Activated T-cell treated with anti-CD3 and anti-CD28 coated beads for 48 hours (primary cell): ENCODE results near the gene STX16.

Experiments used
- DNase-seq: peaks from one replicate; pipeline ENCODE4 v3.0.0-alpha.2; 2020; ENCODE audit warnings: low read depth

Gene STX16

GRCh38 chr20:58655328-58656107, 4.4 kb downstream of the STX16 start:
- DNase-seq, result no peak

- DNase-seq, result no peak
Observed at GRCh38 chr20:58656831-58657230, 5.7 kb downstream of the STX16 start.

- no peak for DNase-seq
Observed at GRCh38 chr20:58657262-58657661, 6.2 kb downstream of the STX16 start.

- no peak for DNase-seq
Observed at GRCh38 chr20:58657986-58658385, 6.9 kb downstream of the STX16 start.

GRCh38 chr20:58658760-58659159, 7.7 kb downstream of the STX16 start:
- no peak for DNase-seq

- no peak for DNase-seq
Observed at GRCh38 chr20:58659841-58660240, 8.8 kb downstream of the STX16 start.

GRCh38 chr20:58660855-58661597, 9.9 kb downstream of the STX16 start:
- DNase-seq, result no peak

- no peak for DNase-seq
Observed at GRCh38 chr20:58661598-58662473, 10.8 kb downstream of the STX16 start.

GRCh38 chr20:58664331-58664730, 13.2 kb downstream of the STX16 start:
- DNase-seq, result no peak

GRCh38 chr20:58664883-58665282, 13.8 kb downstream of the STX16 start:
- no peak for DNase-seq

GRCh38 chr20:58665606-58666005, 14.5 kb downstream of the STX16 start:
- DNase-seq, result no peak

GRCh38 chr20:58666702-58667101, 15.6 kb downstream of the STX16 start:
- DNase-seq, result no peak

- no peak for DNase-seq
Observed at GRCh38 chr20:58667975-58668374, 16.9 kb downstream of the STX16 start.

- DNase-seq, result no peak
Observed at GRCh38 chr20:58668901-58669286, 17.8 kb downstream of the STX16 start.

GRCh38 chr20:58669287-58670006, 18.4 kb downstream of the STX16 start:
- no peak for DNase-seq

GRCh38 chr20:58670102-58670501, 19.0 kb downstream of the STX16 start:
- DNase-seq, result no peak

GRCh38 chr20:58670659-58671058, 19.6 kb downstream of the STX16 start:
- DNase-seq, result no peak

GRCh38 chr20:58673119-58673518, 22.0 kb downstream of the STX16 start:
- DNase-seq, result no peak

- no peak for DNase-seq
Observed at GRCh38 chr20:58675146-58675584, 24.1 kb downstream of the STX16 start.

- no peak for DNase-seq
Observed at GRCh38 chr20:58675641-58676040, 24.6 kb downstream of the STX16 start.

GRCh38 chr20:58676161-58676560, 25.1 kb downstream of the STX16 start:
- DNase-seq, result no peak

GRCh38 chr20:58677079-58677604, 26.1 kb downstream of the STX16 start:
- DNase-seq, result no peak
